HG03064 (cell line): ENCODE data around the gene TREH.

ENCODE experiments used
- ATAC-seq: cut with Tn5 transposase; IDR thresholded peaks from one replicate; pipeline ENCODE4 v1.9.1; 2021; ENCODE audit warnings: low read depth; ENCODE audit not compliant: unreplicated experiment

TREH gene

DNA sequence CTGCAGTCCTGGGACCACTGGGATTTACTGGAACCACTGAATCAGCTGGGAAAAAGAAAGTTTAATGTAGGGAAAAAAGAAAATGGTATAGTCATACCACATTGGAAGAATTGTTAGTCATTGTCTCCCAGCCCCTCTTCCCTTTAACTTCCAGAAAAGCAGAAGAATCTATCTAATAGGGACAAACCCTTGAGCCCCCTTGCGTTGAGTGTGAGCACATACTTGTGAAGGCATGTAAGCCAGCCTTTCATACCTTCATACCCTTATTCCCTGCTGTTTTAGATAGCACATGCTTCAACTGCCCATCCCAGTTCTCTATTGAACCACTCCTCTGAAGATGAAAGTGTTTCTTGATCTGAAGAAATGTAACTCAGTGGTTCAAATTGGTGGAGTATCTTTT is 6.6 kb downstream of the TREH start:
- no peak for ATAC-seq

DNA sequence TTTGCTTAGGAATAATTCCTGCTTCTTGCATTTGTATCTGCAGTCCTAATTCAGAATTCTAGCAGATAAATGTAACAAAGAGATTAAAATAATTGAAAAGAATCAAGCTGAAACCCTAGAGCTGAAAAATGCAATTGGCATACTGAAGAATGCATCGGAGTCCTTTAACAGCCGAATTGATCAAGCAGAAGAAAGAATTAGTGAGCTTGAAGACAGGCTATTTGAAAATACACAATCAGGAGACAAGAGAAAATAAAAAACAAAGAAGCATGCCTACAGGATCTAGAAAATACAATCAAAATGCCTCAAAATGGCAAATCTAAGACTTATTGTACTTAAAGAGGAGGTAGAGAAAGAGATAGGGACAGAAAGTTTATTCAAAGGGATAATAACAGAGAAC is 8.2 kb downstream of the TREH start:
- no peak for ATAC-seq

DNA sequence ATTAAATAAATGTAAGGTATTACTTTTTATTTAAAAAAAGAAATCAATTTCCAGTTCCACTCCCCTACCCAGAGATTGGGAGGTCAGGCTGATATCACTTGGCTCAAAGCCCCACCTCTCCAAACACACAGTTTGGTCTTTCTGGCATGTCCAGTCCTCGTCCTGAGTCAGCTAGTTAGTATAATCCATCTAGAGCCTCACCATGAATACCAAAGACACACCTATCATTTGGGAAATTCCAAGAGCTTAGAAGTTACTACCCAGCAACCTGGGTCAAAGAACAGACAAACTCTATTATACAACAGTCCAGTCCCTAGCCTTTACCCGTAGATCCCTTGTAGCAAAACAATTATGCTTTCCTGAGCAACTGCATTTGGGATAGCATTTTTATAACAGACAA is 9.4 kb downstream of the TREH start:
- ATAC-seq: no peak

DNA sequence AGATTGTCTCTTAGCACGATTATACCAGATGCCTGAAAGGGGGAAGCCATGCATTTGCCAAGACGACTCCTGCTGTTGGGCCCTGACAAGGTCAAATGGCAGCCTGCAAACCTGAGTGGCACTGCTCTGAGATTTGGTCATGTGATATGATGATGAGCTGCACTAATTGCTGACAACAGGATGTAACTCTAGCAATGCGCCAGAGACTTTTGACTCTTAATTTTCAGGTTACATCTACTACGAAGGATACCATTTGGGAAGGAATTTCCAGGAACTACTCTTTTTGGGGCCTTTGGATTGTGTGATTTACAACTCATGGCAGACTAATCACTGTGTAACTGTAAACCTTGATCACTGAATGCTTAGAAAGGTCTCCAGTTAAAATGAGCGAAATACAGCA is 13.1 kb downstream of the TREH start:
- no peak for ATAC-seq

DNA sequence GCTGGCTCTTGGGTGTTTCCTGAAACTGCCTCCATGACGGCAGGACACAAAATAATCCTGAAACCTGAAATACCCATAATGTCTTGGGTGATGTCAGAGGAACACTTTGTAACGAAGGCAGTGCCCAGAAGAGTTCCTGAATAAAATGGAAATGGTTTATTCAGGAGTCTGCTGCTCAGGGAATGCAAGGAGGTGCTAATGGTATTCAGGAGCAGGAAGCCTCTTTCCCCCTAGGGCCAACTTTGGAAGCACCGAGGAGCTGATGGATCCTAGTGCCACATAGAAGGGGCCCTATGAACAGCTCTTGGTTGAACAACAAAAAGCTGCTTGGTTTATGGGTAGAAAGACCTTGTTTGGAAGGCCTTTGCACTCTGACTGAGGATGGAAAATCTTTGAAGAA is 15.5 kb downstream of the TREH start:
- ATAC-seq: no peak

DNA sequence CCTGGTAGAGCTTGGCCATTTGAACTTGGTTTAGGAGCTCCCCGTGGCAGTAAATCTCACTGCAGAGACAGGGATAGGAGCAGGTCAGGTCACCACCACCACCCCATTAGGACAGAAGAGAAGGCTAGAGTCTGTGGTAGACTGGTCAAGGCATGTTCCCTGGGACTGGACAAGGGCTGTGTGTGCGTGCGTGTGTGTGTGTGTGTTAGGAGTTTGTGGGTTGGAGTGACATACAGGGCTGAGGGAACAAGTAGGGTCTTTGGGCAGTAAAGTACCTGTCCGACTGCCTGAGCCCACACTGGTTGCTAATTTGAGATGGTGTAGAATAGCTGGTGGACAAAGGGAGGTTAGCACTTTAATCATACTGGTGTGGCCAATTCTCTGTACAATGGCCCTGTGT is 16.1 kb downstream of the TREH start:
- ATAC-seq: no peak

DNA sequence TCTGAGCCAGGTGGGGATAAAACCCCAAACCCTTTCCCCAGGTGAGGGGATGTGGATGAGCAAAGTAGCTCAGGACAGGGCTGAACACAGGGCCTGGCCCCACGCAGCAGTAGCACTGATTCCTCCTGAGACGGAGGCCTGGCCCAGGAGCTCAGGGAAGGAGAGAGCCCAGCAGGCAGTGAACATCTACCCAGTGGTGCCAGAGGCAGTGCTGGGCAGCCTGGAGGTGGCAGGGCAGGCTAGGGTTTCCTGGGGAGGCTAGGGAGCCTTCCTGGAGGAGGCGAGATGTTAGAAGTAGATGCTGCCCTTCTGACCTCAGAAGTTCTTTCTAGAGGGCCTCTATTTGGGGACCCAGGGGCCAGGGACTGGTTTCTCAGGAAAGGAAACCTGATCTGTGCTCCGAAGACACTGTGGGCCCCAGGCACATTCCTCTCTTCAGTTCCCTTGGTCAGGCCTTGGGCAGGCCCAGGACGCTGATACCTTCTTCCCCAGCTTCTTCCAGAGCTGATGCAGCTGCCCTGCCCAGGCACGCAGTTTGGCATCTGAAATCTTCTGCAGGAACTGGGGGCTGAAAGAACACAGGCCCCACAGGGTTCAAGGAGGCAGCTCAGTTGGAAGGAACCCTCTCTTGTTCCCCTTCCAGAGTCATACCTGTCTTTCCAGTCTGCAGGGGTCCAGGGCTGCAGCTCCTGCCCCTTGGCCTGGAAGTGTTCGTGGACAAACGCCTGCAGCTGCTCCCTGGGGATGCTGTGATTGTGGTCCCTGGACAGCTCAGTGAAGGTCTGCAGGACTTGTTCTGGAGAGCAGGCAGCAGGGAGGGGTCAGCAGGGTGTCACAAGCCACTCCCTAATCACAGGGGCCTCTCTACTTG is 16.8 kb downstream of the TREH start:
- ATAC-seq: no peak

DNA sequence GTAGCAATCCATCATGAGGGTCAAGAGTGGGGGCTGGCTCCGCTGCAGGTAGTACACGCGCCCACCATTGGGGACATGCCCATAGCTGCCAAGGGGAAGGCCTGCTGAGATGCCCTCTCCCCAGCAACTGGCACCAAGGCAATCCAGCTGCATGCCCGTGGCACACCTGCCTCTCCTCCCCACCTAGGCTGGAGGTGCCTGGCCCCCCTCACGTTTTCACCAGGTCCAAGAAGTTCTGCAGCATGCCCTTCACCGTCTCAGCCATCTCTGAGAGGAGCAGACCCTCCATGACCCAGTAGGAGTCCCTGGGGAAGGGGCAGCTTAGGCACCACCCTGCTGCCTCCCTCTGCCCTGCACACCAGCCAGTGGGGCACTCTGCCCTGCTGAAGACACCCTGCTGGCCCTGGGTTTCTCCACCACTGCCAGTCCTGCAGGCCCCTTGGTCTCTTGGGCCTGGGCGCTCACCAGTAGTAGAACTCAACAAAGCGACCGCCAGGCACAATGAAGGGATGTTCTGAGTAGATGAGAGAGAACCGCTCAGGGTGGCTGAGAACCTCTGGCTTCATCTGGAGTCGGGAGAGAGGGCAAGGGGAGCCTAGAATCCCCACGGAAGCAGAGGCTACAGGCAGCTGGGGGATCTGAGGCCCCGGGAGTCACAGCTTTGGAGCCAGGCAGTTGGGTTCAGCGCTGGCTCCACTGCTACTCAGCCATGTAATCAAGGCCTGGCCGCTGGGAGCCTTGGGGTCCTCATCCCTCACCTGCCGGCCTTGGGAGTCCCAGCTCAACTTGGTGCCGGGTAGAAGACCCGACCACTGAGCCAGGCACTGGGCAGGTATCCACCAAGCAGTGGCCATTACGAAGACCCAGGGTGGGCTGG is 17.8 kb downstream of the TREH start:
- no peak for ATAC-seq

DNA sequence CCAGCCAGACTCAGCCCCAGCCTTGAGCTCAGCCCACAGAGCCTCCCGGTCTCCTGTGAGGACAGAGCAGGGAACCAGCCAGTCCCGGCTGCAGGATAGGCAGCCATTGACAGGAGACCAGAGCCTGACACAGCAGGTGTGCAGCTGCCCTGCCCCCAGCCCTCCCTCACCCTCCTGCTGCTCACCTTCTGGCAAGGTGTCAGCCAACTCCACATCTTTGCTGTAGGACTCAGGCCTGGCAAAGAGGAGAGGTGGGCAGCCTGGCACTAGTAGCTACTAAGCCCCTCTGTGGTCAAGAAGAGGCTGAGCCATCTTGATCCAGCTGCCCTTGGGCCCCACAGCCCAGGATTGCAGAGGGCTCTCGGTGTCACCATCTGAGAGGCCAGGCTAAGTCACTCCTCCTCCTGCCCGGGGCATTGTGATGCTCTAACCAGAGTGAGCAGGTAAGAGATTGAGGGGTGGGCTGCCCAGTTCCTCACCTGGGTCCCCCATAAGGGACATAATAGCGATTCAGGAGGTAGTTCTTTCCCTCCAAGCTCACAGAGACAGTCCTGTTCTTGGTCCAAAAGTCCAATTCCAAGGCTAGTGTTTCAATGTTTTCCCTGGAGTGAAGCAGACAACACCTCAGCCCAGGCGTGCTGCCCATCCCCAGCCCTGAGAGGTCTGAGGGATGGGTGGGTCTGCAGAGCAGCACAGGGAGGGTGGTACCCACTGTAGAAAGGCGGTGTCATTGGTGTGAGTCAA is 18.6 kb downstream of the TREH start:
- ATAC-seq: no peak

DNA sequence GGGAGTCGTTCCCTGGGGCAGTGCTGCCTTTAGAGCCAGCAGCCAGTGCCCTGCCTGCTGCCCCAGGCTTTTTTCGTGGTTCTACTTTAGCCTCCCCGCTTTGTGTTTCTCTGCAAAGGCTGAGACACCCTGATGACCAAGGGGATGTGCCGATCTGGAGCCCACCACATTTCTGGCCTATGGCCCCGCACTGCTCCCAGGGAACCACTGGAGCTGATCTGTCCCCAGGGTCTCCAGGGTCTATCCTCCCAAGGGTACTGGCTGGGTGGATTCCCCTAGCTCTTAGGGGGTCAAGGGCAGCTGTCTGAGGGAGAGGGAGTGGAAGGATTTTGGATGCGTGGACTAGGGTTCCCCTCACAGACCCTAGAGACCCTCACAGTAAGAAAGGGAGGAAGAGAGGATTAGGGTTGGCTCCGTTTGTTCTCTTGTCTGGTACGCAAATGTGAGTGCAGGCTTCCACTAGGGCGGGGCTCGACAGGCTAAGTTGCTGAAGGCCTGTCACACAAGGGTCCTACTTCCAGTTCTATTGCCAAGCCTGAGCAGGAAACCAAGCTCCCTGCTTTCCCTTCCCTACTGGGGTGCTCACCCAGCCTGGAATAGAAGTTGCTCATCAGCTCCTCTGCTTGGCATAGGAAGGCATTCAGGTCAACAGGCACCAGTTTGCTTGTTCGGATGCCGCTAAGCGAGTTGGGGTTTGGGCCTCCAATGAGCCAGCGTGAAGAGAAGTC is 19.3 kb downstream of the TREH start:
- ATAC-seq: no peak

DNA sequence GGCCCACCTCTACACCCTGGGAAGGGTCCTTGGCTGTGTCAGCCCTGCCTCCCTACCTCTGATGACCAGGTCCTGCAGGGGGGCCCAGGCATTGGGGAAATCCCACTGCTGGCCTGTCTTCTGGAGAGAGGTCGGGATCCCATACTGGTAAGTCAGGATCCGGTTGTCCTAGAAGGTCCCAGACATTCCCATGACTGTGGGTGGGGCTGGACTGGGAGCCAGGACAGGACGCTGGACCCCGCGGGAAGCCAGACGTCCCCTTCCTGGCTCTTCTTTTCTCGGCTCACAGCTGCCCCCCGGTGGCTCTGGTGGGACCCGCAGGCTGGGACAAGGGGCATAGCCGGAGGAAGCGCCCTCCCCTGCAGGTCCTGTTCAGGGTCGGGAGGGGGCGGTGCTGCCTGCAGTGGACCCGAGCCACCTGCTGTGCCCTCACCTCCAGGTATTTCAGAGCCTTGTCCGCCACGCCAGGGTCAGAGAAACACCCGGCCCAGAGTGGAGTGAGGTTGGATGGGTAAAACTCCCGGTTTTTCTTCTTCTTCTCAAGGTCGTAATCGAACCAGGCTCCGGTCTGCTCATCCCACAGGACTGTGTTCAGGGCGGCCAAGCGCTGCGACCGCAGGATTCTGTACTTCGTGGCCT is 20.0 kb downstream of the TREH start:
- ATAC-seq: no peak

DNA sequence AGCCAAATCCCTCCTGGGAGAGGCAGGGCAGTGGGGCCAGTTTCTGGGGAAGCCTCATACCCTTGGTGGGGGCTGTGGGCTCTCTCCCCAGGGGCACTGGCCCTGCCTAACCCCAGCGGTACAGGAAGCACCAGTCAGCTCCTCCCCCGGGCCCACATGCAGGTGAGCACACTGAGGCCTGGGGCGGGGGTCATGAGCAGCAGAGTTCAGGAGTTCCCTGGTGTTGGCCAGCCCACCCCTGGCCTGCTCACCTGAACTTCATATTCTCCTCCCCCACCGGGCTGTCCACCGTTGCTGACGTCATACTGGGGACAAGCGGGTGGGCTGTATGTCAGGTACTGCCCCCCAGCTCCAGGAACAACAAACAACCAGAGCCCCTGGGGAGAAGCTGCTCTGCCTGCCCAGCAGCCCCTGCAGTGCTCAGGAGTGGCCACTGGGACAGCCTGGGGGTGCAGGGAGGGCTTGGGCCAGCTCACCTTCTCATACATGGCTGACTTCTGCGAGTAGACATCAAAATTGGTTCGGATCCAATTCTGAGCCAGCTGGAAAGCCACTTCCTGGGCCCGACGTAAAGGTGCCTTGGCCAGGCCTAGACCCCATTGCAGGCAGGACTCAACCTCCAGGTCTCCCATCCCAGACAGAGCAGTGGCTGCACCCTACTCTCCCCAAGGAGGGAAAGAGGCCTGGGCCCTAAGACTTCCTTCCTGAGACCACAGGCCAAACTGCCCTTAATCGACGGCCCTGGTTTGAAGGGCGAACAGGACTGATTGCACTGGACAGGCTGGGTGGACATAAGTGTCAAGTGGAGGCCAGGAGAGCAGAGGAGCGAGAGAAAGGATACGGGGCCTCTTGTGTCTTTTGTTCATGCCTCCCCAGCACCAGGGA is 20.8 kb downstream of the TREH start:
- ATAC-seq: no peak

DNA sequence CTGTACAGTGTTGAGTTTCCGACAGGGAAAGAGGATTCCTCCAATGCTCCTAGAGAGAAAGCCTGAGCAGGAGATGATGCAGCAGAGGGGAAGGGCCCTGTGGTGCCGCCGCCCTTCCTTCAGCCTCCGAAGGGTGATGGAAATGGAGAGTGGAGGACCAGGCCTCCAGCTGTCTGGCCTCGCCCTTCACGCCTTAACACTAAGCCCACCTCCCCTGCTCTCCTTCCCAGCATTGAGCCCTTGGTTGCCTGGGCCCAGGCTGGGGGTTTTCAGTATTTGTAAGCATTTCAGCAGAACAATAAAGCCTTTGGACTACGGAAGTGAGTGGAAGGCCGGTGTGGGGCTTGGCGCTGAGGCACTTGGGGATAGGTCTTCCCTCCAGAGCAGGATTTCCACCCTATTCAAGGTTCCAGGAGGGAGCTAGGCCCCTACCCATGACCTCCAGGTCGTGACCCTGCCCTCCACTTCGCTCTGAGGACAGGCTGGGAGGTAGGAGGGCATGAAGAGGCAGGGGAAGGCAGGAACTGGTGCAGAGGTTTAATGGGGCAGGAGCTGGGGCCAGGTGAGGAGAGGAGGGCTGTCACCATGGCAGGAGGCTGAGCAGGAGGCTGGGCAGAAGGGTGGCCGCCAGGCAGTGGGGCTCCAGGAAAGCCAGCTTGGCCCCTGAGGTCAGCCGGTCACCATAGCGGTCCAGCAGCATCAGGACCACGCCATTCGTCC is 21.6 kb downstream of the TREH start:
- no peak for ATAC-seq

DNA sequence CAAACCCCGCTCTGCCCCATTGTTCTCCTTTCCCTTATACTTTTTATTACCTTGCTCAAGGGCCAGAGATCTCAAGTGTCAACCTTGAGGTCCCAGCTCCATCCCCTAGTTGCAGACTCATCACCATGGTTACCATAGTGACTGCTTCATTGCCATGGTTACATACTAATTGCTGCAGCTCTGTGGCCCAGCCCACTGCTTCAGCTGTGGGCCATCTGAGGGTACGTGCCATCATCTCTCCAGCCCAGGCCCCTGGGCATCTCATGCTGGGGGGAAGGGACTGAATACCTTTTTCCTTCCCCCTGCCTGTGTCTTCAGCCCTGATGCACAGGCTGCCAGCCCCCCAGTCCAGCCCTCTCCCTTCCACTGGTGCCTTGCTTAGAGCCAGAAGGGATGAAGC is 22.2 kb downstream of the TREH start:
- no peak for ATAC-seq

DNA sequence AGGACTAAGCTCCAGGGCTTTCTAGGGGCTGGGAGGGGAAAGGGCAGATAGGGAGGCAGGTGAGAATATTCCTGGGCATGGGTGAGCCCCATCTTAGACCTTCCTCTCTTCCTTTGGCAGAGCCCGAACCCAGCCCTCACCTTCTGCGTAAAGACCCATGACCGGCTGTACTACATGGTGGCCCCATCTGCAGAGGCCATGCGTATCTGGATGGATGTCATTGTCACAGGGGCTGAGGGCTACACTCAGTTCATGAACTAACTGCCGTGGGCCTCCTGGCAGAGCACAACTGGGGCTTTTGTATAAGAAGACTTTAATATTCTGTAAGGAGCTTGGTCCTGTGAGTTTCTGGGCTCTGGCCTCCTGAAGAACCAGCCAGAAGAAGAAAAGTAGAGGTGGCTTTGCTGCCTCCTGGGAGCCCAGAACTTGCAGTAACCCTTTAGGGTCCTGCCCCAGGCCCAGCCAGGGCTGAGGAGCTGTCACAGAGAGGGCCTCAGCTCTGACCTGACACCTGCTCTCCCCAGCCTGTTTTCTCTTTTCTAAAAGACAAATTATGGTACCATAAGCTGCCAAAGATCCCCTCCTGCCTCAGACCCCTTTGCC is 22.8 kb downstream of the TREH start:
- no peak for ATAC-seq

DNA sequence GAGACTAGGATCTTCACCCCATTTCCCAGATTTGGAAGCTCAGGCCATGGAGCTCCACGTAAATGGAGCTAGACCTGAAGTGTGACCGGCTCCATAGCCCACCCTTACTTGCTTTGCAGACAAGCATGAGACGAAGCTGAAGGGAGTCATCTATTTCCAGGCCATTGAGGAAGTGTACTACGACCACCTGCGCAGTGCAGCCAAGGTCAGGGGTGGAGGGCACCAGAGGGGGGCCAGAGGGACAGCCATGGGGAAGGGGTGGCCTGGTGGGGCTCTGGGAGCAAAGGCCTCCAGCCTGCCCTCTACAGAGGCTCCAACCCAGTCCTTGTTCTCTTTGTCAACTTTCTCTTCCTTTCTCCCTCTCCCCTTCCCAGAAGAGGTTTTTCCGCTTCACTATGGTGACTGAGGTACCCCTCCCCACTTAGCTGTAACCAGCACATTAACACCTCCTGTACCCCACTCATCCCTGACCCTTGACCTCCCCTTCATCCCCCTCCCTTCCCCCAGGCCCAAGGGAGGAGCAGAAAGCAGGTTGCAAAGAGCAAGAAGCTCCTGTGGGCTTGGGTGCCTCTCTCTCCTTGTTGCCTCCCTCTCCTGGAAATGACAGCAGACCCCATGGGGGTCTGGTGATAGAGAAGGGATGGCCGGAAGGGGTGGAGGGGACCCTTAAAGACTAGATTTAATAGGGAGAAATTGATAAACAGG is 23.8 kb downstream of the TREH start:
- ATAC-seq: no peak

DNA sequence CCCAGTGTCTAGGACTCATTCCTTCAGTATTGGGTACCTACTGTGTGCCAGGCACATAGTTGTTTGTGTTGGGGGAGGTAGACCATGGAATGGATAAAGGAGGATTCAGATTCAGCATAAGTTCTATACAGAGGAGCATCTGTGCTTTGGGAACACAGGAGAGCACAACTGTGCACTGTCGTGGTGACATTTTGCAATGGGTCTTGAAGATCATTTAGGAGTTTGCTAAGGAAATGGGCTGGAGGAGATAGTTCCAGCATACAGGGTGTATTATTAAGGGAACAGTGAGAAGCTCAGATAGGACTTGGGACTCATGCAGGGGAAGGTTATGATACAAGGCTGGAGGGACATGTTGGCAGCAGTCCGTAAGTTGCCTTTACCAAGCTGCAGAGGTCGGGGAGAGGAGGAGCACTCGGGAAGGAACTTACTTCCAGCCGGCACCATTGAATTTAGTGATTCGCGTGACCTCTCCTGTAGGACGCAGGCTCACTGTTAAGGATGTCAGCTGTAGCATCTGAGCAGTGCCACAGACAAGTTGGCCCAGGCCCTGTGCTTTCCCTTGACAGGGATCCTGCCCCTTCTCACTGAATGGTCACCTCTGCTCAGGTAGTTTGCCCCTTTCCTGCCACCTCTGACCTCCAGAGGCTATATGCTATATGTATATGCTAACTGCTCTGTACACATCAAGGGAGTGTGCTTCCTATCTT is 25.6 kb downstream of the TREH start:
- no peak for ATAC-seq
